ENCODE data around the gene GPER1. TPM values are rescaled to one million over a fixed set of nuclear protein-coding genes. Genes with fewer than 3 reads are reported as not detected.
"Not testable (repeated sequence)": the region's sequence is repeated elsewhere in the genome, so short reads cannot be mapped to it uniquely, and the experiment has no call there.

The GPER1 gene
- polyA plus RNA-seq, 3 donors, result 6.5 to 6.9 (median 6.7) TPM

GRCh38 chr7:1065585-1066241 lies 22.2 kb upstream of the GPER1 start:
- peak; percentile 67 for DNase-seq

DNA sequence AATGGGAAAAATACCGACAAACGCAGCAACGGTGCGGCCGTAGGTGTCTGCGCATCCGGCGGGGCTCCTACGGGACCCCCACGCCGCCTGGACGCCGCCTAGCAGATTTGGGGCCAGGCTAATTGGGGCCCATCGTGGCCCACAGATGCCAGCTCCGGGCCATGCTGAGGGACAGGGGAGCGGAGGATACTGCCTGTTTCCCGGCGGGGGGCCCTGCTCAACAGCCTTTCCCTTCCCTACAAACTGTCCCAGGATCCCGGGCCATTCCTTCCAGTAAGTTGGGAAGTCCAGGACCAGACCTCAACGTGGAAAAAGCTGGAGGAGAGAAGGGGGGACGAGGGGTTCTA lies 21.7 kb upstream of the GPER1 start:
- no peak for DNase-seq

- no peak for DNase-seq
Measured at GRCh38 chr7:1068013-1068412, 19.9 kb upstream of the GPER1 start.

DNA sequence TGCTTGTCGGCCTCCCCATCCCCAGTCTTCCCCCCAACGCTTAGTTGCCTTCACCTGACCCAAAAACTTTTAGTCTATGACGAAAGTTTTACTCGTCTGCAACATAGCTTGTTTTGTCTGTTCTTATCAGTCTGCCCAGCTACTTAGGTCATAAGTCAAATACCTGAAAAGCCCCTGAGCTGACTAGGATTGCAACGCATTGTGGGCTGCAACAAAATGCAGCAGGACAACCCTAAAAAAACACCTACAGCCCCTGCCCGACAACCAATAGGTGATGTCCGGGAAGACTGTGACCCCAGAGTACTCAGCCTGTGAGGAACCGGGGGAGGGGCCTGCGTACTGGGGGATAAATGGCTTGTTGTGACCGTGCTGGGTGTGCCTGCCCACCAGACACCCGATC lies 19.3 kb upstream of the GPER1 start:
- DNase-seq, result no peak

DNA sequence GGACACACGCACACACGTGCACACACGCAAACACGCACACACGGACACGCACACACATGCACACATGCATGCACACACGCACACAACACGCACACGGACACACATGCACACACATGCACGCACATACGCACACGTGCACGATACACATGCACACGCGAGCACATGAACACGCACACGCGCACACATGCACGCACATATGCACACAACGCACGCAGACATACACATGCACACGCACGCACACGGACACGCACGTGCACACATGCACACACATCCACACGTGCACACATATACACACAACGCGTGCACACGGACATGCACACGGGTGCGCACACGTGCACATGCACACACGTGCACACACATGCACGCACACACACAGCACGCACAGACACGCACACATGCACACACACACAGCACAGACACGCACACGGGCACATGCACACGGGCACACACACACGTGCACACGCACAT lies 17.3 kb upstream of the GPER1 start:
- no peak for DNase-seq

- DNase-seq, result no peak
Measured at GRCh38 chr7:1071731-1072254, 16.1 kb upstream of the GPER1 start.

GRCh38 chr7:1073142-1073977 lies 14.6 kb upstream of the GPER1 start:
- no peak for DNase-seq

- not testable (repeated sequence) for DNase-seq
Measured at GRCh38 chr7:1074018-1074417, 13.9 kb upstream of the GPER1 start.

GRCh38 chr7:1074593-1075431 lies 13.1 kb upstream of the GPER1 start:
- DNase-seq, result no peak

DNA sequence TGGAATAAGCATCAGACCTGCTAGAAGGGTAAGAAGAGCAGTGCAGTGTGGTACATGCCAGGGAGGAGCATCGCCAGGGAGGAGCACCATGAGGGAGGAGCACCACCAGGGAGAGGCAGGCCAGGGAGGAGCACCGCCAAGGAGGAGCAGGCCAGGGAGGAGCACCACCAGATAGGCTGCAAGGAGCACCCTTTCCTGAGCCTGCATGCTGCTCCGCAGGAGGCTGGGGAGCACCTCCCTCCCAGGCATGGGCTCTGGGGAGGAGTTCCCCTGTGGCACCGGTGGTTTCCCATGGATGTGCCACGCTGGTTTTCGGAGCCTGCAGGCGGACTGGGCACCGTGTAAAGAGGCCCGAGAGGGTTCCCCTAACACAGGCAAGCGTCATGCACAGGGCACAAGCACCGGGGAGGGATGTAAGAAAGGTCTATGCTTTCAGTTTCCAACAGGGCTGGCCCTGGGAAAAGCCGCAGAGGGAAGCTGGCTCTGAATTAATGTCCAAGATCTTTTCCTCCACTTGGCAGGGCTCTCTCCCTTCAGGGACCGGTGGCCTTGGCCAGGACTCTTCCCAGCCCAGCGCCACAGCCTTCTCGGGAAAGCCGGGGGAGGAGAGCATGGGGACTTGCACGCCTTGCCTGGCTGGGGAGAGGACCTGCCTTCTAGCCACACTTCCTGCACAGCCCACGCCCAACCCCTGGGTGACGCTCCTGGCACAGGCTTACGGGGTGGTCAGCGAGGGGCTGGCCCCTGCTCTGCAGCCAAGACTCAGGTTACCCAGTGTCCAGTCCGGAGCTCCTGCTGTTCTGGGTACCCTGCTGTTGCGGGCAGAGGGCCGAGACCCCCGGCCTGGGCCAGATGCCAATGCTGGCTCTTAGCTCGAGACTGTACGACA lies 11.5 kb upstream of the GPER1 start:
- no peak for DNase-seq

GRCh38 chr7:1078519-1078918 lies 9.4 kb upstream of the GPER1 start:
- no peak for DNase-seq

- DNase-seq, result no peak
Measured at GRCh38 chr7:1078985-1079384, 8.9 kb upstream of the GPER1 start.

DNA sequence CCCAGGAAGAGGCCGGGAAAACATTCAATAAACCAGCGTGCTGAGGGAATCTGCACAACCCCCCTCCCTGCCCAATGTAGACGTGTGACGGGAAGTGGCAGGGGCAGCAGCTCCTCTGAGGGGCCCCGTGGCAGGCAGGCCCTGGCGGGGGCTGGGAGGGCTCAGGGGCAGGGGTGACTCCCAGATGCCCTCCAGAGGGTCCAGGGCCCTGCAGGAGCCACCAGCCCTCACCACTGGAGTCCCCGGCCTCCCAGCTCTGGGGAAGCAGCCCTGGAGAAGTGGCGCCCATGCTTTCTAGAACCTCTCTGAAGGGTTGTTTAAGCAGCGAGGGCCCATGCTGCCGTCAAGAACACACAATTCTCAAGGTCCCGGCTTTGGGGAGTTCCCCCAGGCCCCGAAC lies 8.4 kb upstream of the GPER1 start:
- DNase-seq, result no peak

DNA sequence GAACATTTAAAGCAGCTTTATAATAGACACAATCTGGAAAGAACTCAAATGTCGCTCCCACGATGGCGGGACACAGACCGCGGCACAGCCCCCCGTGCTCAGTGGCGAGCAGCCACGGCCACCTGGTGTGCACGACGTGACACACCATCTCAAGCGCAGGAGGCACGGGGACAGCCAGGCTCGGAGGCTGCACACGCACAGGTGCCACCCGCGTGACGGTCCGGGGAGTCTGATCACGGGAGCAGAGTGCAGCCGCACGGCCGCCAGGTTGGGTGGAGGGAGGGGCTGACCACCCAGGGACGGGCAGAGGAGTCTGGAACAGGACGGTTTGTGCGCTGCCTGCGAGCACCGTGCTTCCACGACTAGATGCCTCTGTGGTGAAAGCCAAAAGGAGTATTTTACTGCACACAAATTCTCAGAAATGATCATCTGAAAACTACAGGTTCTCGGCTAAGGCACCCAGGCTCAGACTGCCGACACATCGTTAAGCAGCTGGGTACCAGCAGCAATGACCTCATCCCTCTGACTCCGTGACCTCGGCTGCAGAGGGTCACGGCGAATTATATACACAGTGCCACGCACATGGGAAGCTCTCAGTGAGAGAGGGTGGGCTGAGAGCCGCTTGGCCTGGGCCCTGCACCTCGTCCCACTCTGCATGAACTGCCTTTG lies 7.5 kb upstream of the GPER1 start:
- no peak for DNase-seq

DNA sequence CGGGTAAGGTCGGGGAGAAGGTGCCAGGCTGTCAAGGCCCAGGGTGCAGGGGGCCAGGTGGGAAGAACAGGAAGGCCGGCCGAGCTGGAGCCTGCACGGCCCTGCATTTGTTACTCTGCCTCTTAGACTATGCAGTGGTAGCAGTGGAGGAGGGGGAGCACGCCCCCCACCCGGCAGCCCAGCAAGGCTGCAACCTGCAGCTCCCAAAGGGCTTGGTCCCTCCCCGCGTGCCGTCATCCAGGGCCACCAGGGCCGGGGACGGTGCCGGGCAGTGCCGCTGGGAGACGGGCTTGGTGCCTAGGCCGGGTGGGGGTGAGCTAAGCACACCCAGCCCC lies 7.0 kb upstream of the GPER1 start:
- no peak for DNase-seq

DNA sequence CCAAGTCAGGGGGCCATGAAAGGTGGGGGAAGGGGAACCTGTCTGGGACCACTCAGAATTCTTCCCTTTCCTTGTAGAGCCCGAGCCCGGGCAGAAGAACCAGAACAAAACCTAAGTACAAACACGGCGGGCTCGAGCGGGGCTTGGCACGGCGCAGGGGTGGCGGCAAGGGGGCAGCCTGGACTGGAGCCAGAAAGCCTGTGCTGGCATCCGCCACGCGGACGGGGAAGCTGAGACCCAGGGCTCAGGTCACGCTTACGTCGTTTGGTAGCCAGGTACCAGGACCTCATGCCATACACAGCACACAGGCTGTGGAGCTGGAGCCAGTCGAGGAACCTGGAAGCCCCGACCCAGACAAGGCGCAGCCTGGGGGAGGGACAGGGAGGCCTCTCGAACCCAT lies 6.6 kb upstream of the GPER1 start:
- no peak for DNase-seq

DNA sequence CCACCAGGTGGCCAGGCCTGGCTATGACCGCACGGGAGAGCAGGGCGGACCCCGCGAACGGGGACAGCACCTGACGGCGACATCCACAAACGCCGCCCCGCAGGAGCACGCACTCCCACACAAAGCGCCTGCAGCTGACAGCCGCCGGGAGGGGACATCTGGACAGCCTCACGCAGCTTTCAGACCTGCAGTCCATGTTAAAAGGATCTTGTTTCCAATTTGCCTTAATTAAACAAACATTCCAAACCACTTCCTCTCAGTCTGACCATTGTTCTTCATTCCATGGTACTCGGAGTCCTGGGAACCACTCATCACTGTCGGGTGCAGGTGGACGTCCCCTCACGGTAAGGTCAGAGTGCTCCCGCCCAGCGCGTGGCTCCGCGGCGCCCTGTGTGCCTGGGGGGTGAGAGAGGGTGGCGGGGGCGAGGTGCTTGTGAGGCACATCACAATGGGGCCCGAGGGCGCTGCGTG lies 5.9 kb upstream of the GPER1 start:
- DNase-seq, result peak; percentile 66

- no peak for DNase-seq
Measured at GRCh38 chr7:1083729-1084657, 3.9 kb upstream of the GPER1 start.

- DNase-seq, result no peak
Measured at GRCh38 chr7:1085266-1085665, 2.6 kb upstream of the GPER1 start.

All from renal pelvis (tissue), 4 donors.